LNCAP (cell line): ENCODE data around the gene RASGRP3.

Source experiments
- CTCF ChIP-seq: fragments of 450-650 bp; IDR thresholded peaks from 2 replicates; pipeline ENCODE4 v1.5.1; 2017; ENCODE audit warnings: mild to moderate bottlenecking

The RASGRP3 gene

GRCh38 chr2:33552758-33553461 is 76.5 kb downstream of the RASGRP3 start:
- TF ChIP-seq CTCF = no peak

GRCh38 chr2:33555681-33556080 is 79.2 kb downstream of the RASGRP3 start:
- TF ChIP-seq CTCF = no peak

- TF ChIP-seq CTCF = no peak
These were observed 82.9 kb downstream of the RASGRP3 start for GRCh38 chr2:33559328-33559727.

GRCh38 chr2:33560017-33560416 is 83.6 kb downstream of the RASGRP3 start:
- no peak for TF ChIP-seq CTCF

- TF ChIP-seq CTCF = no peak
These were observed 85.4 kb downstream of the RASGRP3 start for GRCh38 chr2:33561872-33562271.

- no peak for TF ChIP-seq CTCF
These were observed 94.2 kb downstream of the RASGRP3 start for GRCh38 chr2:33570681-33571080.

GRCh38 chr2:33573657-33574056 is 97.2 kb downstream of the RASGRP3 start:
- TF ChIP-seq CTCF = no peak

GRCh38 chr2:33577084-33577483 is 100.6 kb downstream of the RASGRP3 start:
- no peak for TF ChIP-seq CTCF
